ENCODE measurements around the gene FAM156B. TPM values are rescaled to one million over a fixed set of nuclear protein-coding genes. Genes with fewer than 3 reads are reported as not detected.
"Not testable (repeated sequence)": the region's sequence is repeated elsewhere in the genome, so short reads cannot be mapped to it uniquely, and the experiment has no call there.

Gene FAM156B
- polyA plus RNA-seq, 2 of the 4 experiments (the other 2 are of a cell fraction), result 11.5 to 18.1 TPM

- TF ChIP-seq BHLHE40 (IDR thresholded peaks at IDR 0.05; ENCODE audit: low read depth, low read length) (no peak), KDM1A (IDR thresholded peaks at IDR 0.05; ENCODE audit: low read depth) (no peak)
Observed at GRCh38 chrX:52923781-52924241, 26.7 kb downstream of the FAM156B start (continued).

DNA sequence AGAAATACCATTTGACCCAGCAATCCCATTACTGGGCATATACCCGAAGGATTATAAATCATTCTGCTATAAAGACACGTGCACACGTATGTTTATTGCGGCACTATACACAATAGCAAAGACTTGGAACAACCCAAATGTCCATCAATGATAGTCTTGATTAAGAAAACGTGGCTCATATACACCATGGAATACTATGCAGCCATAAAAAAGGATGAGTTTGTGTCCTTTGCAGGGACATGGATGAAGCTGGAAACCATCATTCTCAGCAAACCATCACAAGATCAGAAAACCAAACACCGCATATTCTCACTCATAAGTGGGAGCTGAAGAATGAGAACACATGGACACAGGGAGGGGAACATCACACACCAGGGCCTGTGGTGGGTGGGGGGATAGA lies 33.1 kb downstream of the FAM156B start:
- ATAC-seq; H3K27ac ChIP-seq; H3K4me3 ChIP-seq; POLR2A ChIA-PET; DNase-seq (ENCODE audit: low read depth in 1 of 2, low spot score in 1 of 2); H3K4me2 ChIP-seq; FAIRE-seq; H3K4me1 ChIP-seq; CTCF ChIA-PET; H3K9me3 ChIP-seq: not testable (repeated sequence)
- WGBS (ENCODE audit: missing lambda C conversion rate), result 38% methylated on average over 6 of the region's 6 CpGs

DNA sequence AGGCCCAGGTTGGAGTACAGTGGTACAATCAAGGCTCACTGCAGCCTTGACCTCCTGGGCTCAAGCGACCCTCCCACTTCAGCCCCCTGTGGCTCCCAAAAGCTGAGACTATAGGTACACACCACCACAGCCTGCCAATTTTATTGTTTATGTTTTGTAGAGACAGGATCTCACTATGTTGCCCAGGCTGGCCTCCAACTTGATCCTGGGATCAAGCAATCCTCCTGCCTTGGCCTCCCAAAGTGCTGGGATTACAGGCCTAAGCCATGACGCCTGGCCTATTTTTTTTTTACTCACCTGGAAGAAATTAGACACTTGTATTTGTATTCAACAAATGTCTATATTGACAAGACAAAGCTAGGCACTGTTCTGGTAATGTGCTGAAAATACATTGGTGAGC lies 36.1 kb downstream of the FAM156B start:
- Histone ChIP-seq H3K4me3 (no peak overlapping the region), H3K4me1 (peaks cover 4% of the 10 kb centered on the region; the same call in 1 of the 3 replicates), H3K9me3 (no peaks in the 10 kb centered on the region), H3K27ac (no peak overlapping the region), H3K4me2 (no peak overlapping the region)
- POLR2A ChIA-PET, result no interaction called here
- TF ChIP-seq HOXA7 (CRISPR knock-in tag; IDR thresholded peaks at IDR 0.05), result no peak
- FAIRE-seq (no peak), ATAC-seq (no peak), DNase-seq (ENCODE audit: low read depth in 1 of 2, low spot score in 1 of 2) (no peak)
- 96% methylated on average over 2 of the region's 2 CpGs for WGBS (ENCODE audit: missing lambda C conversion rate)
- CTCF ChIA-PET, result interaction anchor here (0.6 kb wide), 1 partner anchor 1242 kb away, joined by 3 read pairs; no protein-coding TSS in a partner anchor

DNA sequence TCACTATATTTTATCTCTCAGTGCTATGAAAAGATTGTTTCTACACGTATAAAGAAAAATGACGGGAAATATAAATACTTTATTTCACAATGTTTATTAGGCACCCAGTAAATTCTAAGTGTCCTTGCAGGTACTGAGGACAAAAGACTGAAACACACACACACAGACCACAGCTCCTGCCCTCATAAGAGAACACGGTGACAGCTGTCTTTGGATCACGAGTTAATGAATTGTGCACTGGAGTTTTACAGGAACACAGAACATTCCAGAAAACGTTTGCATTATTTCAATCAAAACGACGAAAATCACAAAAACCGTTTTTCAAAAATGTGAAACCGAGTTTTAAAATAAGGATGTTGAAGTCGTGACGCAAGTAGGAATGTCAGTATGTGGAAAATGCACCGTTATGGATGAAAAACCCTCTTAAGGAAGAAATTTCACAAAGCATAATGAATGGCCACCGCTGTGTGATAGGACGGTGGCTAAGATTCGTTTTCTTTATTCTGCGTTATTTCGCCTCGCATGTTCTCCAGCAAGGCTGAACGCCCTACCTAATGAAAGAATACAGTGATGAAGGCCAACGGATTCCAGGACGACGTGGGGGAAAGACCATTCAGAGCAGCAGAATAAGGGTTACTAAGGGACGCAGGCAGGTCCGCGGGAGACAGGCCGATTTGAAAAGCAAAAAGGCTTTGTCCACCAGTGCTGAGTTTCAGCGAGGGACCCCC lies 37.0 kb downstream of the FAM156B start:
- ATAC-seq, result no peak; a peak in 1 of 6 replicates
- H3K4me1 ChIP-seq, result peaks cover 4% of the 10 kb centered on the region; the same call in 1 of the 3 replicates
- no peak for FAIRE-seq

GRCh38 chrX:52934704-52935469 lies 37.8 kb downstream of the FAM156B start:
- ChIA-PET POLR2A (interaction anchor here (0.8 to 1.0 kb wide), 2 partner anchors 61 to 147 kb away, joined by 3 to 4 read pairs; partner anchors contain the start of gene TSPYL2), CTCF (no interaction called here)
- H3K4me2 ChIP-seq, result peak overlapping the region; percentile 96
- peak overlapping the region; percentile 94 to 98 for H3K27ac ChIP-seq
- H3K9me3 ChIP-seq, result no peaks in the 10 kb centered on the region
- peak overlapping the region; percentile 81 for H3K4me3 ChIP-seq
- peaks cover 4% of the 10 kb centered on the region; the same call in 1 of the 3 replicates for H3K4me1 ChIP-seq
- WGBS (ENCODE audit: missing lambda C conversion rate), result 0% methylated on average over 34 of the region's 61 CpGs
- ATAC-seq (peak; percentile 92 to 98), FAIRE-seq (no peak), DNase-seq (ENCODE audit: low read depth in 1 of 2, low spot score in 1 of 2) (peak; percentile 78 to 94)
- TF ChIP-seq CEBPB (IDR thresholded peaks at IDR 0.05) (peak in 1 of 2 experiments; percentile 53; a peak in 1 of 4 replicates), EHF (CRISPR knock-in tag; IDR thresholded peaks at IDR 0.05) (no peak), KDM5A (IDR thresholded peaks at IDR 0.05) (peak; percentile 98), SMC3 (IDR thresholded peaks at IDR 0.05) (peak; percentile 72), RAD21 (conservative IDR thresholded peaks at IDR 0.05 in 1 of 2, IDR thresholded peaks at IDR 0.05 in 1 of 2) (peak; percentile 94 to 97), RNF2 (IDR thresholded peaks at IDR 0.05; ENCODE audit: borderline replicate concordance, low read depth) (no peak), POLR2AphosphoS2 (conservative IDR thresholded peaks at IDR 0.05; ENCODE audit: low read length) (no peak), HOXA7 (CRISPR knock-in tag; IDR thresholded peaks at IDR 0.05) (no peak), PHF8 (IDR thresholded peaks at IDR 0.05; ENCODE audit: borderline replicate concordance, low read depth) (peak; percentile 62; the same call in 1 of the 2 replicates), POLR2A (IDR thresholded peaks at IDR 0.05; ENCODE audit: low read length) (peak; percentile 81), PBX3 (IDR thresholded peaks at IDR 0.05) (0 out of 2 replicates have a peak, but pooled peaks have one; percentile 30), BCL3 (IDR thresholded peaks at IDR 0.05) (peak; percentile 83; the same call in 2 of the 3 replicates), TP53 (CRISPR knock-in tag; IDR thresholded peaks at IDR 0.05) (no peak)

More for the DNA sequence above, 37.0 kb downstream of the FAM156B start:
- H3K27ac ChIP-seq, result peak overlapping the region; percentile 94 to 98
- no peak for DNase-seq (ENCODE audit: low read depth in 1 of 2, low spot score in 1 of 2)
- peak overlapping the region; percentile 81 for H3K4me3 ChIP-seq
- no peaks in the 10 kb centered on the region for H3K9me3 ChIP-seq
- CTCF ChIA-PET, result no interaction called here
- TF ChIP-seq HOXA7 (CRISPR knock-in tag; IDR thresholded peaks at IDR 0.05), result no peak
- no peak for TF ChIP-seq HMGXB4 (CRISPR knock-in tag; IDR thresholded peaks at IDR 0.05; ENCODE audit: borderline replicate concordance)
- TF ChIP-seq, protein P1, sequence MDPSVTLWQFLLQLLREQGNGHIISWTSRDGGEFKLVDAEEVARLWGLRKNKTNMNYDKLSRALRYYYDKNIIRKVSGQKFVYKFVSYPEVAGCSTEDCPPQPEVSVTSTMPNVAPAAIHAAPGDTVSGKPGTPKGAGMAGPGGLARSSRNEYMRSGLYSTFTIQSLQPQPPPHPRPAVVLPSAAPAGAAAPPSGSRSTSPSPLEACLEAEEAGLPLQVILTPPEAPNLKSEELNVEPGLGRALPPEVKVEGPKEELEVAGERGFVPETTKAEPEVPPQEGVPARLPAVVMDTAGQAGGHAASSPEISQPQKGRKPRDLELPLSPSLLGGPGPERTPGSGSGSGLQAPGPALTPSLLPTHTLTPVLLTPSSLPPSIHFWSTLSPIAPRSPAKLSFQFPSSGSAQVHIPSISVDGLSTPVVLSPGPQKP (IDR thresholded peaks at IDR 0.05; ENCODE audit: low read depth, low read length), result no peak
- 13% methylated on average over 26 of the region's 27 CpGs for WGBS (ENCODE audit: missing lambda C conversion rate)
- H3K4me2 ChIP-seq, result peak overlapping the region; percentile 90
- POLR2A ChIA-PET, result no interaction called here
